ENCODE measurements around the gene MEIKIN. TPM values are rescaled to one million over a fixed set of nuclear protein-coding genes. Genes with fewer than 3 reads are reported as not detected.
A peak's percentile ranks its signal among the peaks of the same experiment; 100 is the strongest.

Gene MEIKIN, protein sequence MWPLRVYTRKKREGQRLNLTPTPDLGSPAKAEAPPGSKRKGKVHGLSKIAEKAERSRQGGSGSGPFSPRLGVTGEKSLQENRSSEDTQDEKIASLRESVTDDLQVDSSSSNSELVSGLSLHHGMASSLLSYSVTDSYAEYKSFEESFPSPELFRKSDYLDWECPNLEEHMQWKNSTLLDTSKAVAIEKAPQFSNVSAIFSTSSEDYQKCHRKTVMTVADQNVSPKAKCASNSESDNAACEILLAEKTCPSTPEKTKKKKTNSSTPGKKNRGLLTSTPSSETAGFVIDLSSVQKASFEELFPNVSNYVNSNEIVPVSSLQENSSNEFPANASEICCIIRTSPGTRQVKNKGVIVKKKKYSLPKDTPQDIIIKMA
- polyA plus RNA-seq (2013, experiment 1 of 2; ENCODE audit: insufficient read length): not detected
- polyA plus RNA-seq (2013, experiment 2 of 2; ENCODE audit: insufficient read length): not detected

GRCh38 chr5:131945551-131946168, at the start of gene MEIKIN:
Gene MEIKIN (minus strand): TSS chr5:131945663. CDS start chr5:131945505, 158 bp downstream.
- DNase-seq: no peak

DNA sequence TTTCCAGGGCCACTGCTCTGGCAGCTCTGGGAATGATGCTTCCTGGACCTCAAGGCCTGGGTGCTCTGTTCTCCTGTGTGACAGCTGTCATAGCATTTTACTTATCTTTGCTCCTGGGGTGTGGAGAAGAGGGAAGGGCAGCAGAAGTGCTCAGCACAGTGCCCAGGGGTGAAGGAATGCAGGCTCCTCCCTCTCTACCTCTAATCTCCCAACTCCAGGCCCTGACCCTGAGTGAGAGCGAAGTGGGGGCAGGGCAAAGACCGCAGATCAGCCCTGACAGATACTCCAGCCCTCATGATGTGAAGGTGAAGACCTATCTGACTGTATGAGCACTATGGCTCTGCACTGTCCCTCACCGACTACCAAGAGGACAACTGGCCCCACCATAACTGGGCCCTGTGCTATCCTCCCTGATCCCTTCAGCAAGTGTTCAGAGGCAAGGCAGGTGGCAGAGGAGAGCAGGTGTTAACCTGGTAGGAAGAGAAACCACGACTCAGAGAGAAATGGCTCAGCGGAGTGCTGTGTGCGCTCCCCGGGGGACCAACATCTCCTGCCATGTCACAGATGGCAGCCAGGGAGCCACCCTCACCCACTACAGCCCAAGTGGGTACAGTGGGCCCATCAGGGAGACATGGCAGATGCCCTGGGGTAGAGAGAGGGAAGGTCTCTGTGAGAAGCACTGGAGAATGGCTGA, 49.2 kb upstream of the MEIKIN start:
- DNase-seq: no peak

DNA sequence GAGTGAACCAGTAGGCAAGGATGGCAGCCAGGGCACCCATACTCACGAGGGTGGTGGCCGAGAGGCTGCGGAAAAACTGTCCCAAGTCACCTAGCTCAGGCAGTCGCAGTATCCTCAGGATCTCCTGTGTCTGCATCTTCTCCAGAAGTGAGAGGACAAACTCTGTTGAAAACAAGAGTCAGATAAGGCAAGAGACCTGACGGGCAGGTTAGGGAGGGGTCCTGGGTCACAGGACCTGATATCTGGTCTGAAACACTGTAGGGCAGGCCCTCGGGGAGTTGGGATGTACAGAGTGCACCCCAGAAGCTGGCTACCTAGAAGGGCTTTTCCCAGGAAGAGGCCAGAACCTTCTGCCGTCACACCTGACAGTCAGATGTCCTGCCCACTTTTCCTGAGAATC, 48.6 kb upstream of the MEIKIN start:
- no peak for DNase-seq

- no peak for DNase-seq
These were observed 48.2 kb upstream of the MEIKIN start for GRCh38 chr5:131993676-131994075.

DNA sequence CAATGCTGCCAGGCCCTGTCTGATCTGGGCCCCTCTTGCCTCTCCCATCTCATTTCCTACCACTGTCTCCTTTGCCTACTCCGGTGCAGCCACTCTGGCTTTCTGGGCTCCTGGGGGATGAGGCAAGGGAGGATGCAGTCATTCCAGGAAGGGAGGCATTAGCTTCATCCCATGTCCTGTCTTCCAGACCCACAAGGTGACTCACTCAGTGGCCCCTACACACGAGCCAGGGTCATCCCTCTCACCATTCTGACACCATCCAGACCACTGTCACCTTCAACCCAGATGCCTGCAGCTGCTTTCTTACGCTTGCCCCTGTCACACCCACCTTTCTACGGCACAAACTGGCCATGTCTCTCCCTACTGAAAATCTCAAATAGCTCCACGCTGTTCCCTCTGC, 46.9 kb upstream of the MEIKIN start:
- DNase-seq: no peak

GRCh38 chr5:131991593-131992324, 46.3 kb upstream of the MEIKIN start:
- DNase-seq: no peak

GRCh38 chr5:131990716-131991115, 45.3 kb upstream of the MEIKIN start:
- DNase-seq: no peak

GRCh38 chr5:131988601-131989000, 43.1 kb upstream of the MEIKIN start:
- no peak for DNase-seq

- no peak for DNase-seq
These were observed 41.8 kb upstream of the MEIKIN start for GRCh38 chr5:131987251-131987650.

GRCh38 chr5:131986161-131986912, 40.9 kb upstream of the MEIKIN start:
- DNase-seq: no peak

DNA sequence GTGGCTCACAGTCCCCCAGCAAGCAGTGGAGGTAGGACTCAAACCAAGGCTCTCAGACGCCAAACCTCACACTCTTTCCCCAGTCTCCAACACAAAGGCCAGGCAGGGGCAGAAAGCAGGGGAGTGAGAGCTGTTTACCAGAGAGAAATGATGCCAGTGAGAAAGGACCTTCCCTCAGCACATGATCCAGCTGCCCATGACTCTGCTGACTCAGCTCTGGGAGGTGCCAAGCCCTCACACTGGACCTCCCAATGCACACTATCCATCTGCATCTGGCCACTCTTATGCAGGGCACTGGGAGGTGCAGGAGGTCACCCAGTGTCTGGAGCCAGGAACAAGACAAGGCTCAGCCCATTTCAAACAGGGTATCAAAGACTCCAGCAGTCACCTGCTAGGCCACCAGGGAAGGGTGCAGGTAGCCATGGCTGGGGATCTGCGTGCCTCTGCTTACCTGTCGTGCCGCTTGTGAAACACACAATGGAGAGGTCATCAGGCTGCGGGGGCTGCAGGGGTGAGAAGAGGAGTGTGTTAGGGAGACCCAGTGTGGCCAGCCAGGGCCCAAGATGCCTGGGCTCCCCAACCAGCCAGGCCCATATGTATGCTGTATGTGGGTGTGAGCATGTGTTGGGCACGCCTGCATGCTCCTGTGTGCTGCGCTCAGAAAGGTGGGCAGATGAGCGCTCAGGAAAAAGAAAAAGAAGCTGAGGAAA, 39.6 kb upstream of the MEIKIN start:
- no peak for DNase-seq

- peak; percentile 24 for DNase-seq
These were observed 37.8 kb upstream of the MEIKIN start for GRCh38 chr5:131983244-131983771.

DNA sequence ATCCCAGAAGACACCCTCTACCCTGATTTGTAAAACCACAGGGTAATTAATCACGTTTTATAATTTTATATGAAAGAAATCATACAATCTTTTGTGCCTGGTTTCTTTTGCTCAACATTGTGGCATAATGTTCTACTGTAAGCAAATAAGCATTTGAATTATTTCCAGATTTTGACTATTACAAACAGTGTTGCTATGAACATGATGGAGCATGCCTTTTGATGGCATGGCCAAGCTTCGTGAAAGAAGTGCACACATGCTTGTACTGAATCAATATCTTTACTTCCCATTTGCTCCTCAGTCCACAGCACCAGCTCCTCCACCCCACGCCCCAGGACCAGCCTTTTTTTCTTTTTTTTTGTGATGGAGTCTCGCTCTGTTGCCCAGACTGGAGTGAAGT, 36.1 kb upstream of the MEIKIN start:
- no peak for DNase-seq

DNA sequence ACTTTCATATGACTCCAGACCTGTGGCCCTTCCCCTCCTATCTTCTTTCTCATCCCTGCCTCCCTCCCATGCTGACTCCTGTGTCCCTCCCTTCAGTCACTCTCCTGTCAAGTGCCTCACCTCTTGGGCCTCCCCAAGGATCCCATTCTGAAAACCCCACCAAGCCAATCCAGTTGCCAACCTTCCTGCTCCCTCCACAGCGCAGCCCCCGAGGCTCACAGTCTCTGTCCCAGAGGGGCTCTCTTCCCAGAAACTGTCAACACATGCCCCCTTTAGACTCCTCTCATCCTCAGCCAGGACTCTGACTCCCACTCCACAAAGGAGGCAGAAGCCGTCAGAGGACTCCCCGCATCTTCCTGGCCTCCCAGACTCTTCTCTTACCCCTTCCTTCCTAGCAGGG, 35.2 kb upstream of the MEIKIN start:
- no peak for DNase-seq

GRCh38 chr5:131979816-131980215, 34.4 kb upstream of the MEIKIN start:
- no peak for DNase-seq

DNA sequence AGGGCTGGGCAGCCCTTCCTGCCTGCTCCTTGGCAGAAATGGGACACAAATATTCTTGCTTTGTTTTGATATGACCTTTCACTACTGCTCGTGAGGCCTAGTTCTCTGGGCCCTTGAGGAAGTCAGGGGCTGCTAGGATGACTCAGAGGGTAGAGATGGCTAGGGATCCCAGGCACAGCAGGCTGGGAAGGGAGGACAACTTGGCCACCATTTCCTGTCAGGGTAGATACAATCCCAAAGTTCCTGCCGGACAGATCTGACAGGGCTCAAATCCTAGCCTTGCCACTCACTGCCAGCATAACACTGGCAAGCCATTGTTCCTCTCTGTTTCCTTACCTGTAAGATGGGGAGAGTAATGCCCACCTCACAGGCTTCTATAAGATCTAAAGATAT, 31.7 kb upstream of the MEIKIN start:
- no peak for DNase-seq

DNA sequence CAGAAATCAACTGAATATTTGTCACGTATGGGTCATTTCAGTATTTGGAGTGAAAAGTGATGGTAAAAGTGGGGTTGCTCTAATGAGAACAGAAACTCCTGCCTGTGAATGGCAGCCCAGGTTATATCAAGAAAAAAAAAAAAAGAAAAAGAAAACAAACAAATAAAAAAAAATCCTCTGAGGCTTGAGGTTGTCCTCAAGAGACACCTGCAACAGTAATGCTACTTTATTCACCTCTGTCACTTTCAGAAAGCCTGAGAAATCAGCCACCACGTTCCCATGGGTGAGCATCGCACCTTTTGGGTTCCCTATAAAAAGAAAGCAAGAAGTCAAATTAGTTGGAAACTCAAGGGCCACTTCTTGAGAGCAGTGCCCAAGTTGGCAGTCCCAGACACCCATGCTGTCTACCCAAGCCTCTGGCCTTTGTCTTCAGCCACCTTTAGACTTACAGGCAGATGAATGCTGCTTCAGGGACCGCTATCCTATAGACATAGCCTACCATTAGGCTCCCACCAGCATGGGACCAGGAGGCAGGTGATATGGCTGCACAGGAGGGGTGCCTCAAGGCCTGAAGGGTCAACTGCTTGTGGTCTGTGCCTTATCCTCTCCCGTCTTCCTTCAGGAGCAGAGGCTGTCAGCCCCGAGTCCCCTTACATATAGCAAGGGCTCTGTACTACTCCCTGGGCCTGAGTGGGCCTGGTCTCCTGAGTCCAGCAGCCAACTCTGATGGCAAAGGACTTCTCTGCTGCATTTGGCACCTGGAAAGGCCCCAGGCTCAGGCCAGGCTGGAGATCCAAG, 31.1 kb upstream of the MEIKIN start:
- no peak for DNase-seq

GRCh38 chr5:131974956-131975726, 29.7 kb upstream of the MEIKIN start:
- DNase-seq: no peak

- no peak for DNase-seq
These were observed 29.1 kb upstream of the MEIKIN start for GRCh38 chr5:131974622-131974955.

GRCh38 chr5:131974016-131974415, 28.6 kb upstream of the MEIKIN start:
- DNase-seq: no peak

Data from fibroblast of skin of abdomen (primary cell).